ENCODE data around the gene INPP5A. TPM values are rescaled to one million over a fixed set of nuclear protein-coding genes. Genes with fewer than 3 reads are reported as not detected.

INPP5A gene
- total and polyA plus RNA-seq, 10 of the 15 experiments (the other 5 are each of a cell fraction or from before 2014, with no cell fraction given), result 0.52 to 15.0 (median 6.3) TPM

- ChIA-PET SMC1A (ENCODE audit: uncharacterized antibody, unreplicated experiment) (interaction anchor here (1.4 to 1.7 kb wide), 2 partner anchors 14 to 120 kb away, joined by 3 to 4 read pairs; no protein-coding TSS in a partner anchor), POLR2A (interaction anchor here (1.2 kb wide), 1 partner anchor 9 kb away, joined by 6 read pairs; no protein-coding TSS in a partner anchor), RAD21 (ENCODE audit: unreplicated experiment) (no interaction called here), CTCF (no interaction called here)
- FAIRE-seq, result no peak
- H3K4me3 ChIP-seq, result no peak overlapping the region
- H2AFZ ChIP-seq (ENCODE audit: control insufficient read depth, low read depth, low read length), result no peak overlapping the region
- DNase-seq (ENCODE audit: low read depth, low spot score), result no peak
- no peaks in the 10 kb centered on the region; the same call in 1 of the 2 replicates for H3K79me2 ChIP-seq (ENCODE audit: control insufficient read depth, insufficient read depth, low read length)
- no peaks in the 10 kb centered on the region; a peak in 1 of 4 replicates for H3K36me3 ChIP-seq (ENCODE audit: control insufficient read depth in 2 of 2, insufficient read depth in 2 of 2, low read length in 1 of 2)
- TF ChIP-seq PAX5 (IDR thresholded peaks at IDR 0.05; ENCODE audit: borderline replicate concordance, low read depth, low read length), result no peak
- TF ChIP-seq ZNF687 (IDR thresholded peaks at IDR 0.05), result no peak
- no peak for TF ChIP-seq SUZ12 (IDR thresholded peaks at IDR 0.05; ENCODE audit: unreplicated experiment)
- TF ChIP-seq YBX1 (IDR thresholded peaks at IDR 0.05), result no peak
- TF ChIP-seq ZSCAN29 (IDR thresholded peaks at IDR 0.05), result no peak
- TF ChIP-seq MAX (IDR thresholded peaks at IDR 0.05; ENCODE audit: low read depth, low read length), result no peak
- no peak for TF ChIP-seq RBBP5 (conservative IDR thresholded peaks at IDR 0.05)
- TF ChIP-seq ATF3 (IDR thresholded peaks at IDR 0.05; ENCODE audit: borderline replicate concordance, extremely low read depth, low read depth, low read length), result no peak
- TF ChIP-seq ZNF274 (IDR thresholded peaks at IDR 0.05; ENCODE audit: insufficient read depth, insufficient read length), result no peak
- TF ChIP-seq HDGF (IDR thresholded peaks at IDR 0.05), result no peak
- TF ChIP-seq ZBTB4 (CRISPR knock-in tag; IDR thresholded peaks at IDR 0.05), result no peak
- H3K4me1 ChIP-seq (ENCODE audit: control insufficient read depth, insufficient read depth, low read length), result peaks cover 18% of the 10 kb centered on the region
- no peak overlapping the region for H3K27ac ChIP-seq (ENCODE audit: control insufficient read depth, insufficient read depth)
- ATAC-seq, result no peak
- no peak overlapping the region for H3K4me2 ChIP-seq (ENCODE audit: control insufficient read depth, insufficient read depth)
- H3K9ac ChIP-seq (ENCODE audit: control insufficient read depth, insufficient read depth, low read length), result no peak overlapping the region
- H3K9me3 ChIP-seq (replicated peaks; ENCODE audit: control insufficient read depth, insufficient read depth, low read length), result no peaks in the 10 kb centered on the region
- H3K27me3 ChIP-seq (replicated peaks in 1 of 2; ENCODE audit: control insufficient read depth in 2 of 2, insufficient read depth in 2 of 2, low read length in 1 of 2), result no peaks in the 10 kb centered on the region
- WGBS (ENCODE audit: insufficient coverage, insufficient replicate concordance, low lambda C conversion rate, missing lambda C conversion rate), result 82% methylated on average over 18 of the region's 29 CpGs
- BruUV-seq (replicated peaks), result no TSS peak
- in situ Hi-C loops (cut with MboI), result no loop called here
- intact Hi-C loops (cut with micrococcal nuclease; ENCODE audit: unreplicated experiment), result loop anchor here (5.0 to 10.0 kb wide), 2 partner anchors 122 to 254 kb away; no protein-coding TSS in a partner anchor
- H4K20me1 ChIP-seq (ENCODE audit: control insufficient read depth, insufficient read depth), result no peaks in the 10 kb centered on the region
Observed at GRCh38 chr10:132579027-132579859, 41.7 kb downstream of the INPP5A start.

Measured in GM12878 (cell line).